IMR-90 (cell line): Measurements from ENCODE around the gene KAZN.

Experiments used
- BHLHE40 ChIP-seq: fragments of 150-350 bp; IDR thresholded peaks from 2 replicates; pipeline ENCODE4 v1.6.1; 2016; ENCODE audit warnings: mild to moderate bottlenecking, low read depth, low read length
- CEBPB ChIP-seq: IDR thresholded peaks from 2 replicates; pipeline ENCODE4 v1.6.1; 2012; ENCODE audit warnings: low read depth, low read length, improper control_type of control experiment
- NFE2L2 ChIP-seq: fragments of 150-350 bp; IDR thresholded peaks from 2 replicates; pipeline ENCODE4 v1.6.1; 2016; ENCODE audit warnings: low read depth, mild to moderate bottlenecking, low read length
- POLR2A ChIP-seq: IDR thresholded peaks from 2 replicates; pipeline ENCODE4 v1.6.1; 2012; ENCODE audit warnings: mild to moderate bottlenecking, low read depth, low read length
- RAD21 ChIP-seq: IDR thresholded peaks from 2 replicates; pipeline ENCODE4 v1.6.1; 2012; ENCODE audit warnings: low read length, improper control_type of control experiment
- RCOR1 ChIP-seq: IDR thresholded peaks from 2 replicates; pipeline ENCODE4 v1.6.1; 2012; ENCODE audit warnings: mild to moderate bottlenecking, low read length, improper control_type of control experiment; ENCODE audit not compliant: insufficient replicate concordance
- RFX5 ChIP-seq: IDR thresholded peaks from 2 replicates; pipeline ENCODE4 v1.8.0; 2012; ENCODE audit warnings: low read depth, mild to moderate bottlenecking, low read length, moderate library complexity
- TF ChIP-seq, protein P1 (sequence below): conservative IDR thresholded peaks from 2 replicates; pipeline ENCODE4 v1.5.1; 2012; ENCODE audit warnings: mild to moderate bottlenecking, low read depth, low read length, improper control_type of control experiment

DNA sequence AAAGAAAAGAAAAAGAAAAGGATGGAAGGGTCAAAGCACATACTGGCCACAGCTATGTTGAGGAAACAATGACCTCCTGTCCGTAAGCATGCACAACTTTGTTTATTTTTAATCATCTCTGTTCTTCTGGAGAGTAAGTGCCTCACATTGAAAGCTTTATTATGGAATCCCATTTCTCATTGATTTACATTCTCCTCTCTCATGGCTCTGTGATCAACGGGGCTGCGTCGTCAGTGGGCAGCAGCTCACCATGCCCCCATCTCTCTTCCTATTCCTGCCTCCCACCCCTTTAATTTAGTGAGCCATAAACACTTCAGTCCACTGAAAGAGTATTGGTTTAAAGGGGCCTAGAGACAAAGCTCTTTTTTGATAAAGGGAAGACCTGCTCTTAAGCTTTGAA, 98.9 kb downstream of the KAZN start:
- no peak for TF ChIP-seq CEBPB
- TF ChIP-seq, protein P1, sequence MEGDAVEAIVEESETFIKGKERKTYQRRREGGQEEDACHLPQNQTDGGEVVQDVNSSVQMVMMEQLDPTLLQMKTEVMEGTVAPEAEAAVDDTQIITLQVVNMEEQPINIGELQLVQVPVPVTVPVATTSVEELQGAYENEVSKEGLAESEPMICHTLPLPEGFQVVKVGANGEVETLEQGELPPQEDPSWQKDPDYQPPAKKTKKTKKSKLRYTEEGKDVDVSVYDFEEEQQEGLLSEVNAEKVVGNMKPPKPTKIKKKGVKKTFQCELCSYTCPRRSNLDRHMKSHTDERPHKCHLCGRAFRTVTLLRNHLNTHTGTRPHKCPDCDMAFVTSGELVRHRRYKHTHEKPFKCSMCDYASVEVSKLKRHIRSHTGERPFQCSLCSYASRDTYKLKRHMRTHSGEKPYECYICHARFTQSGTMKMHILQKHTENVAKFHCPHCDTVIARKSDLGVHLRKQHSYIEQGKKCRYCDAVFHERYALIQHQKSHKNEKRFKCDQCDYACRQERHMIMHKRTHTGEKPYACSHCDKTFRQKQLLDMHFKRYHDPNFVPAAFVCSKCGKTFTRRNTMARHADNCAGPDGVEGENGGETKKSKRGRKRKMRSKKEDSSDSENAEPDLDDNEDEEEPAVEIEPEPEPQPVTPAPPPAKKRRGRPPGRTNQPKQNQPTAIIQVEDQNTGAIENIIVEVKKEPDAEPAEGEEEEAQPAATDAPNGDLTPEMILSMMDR, result no peak
- no peak for TF ChIP-seq POLR2A
- TF ChIP-seq RAD21, result no peak
- no peak for TF ChIP-seq NFE2L2
- no peak for TF ChIP-seq RCOR1
- TF ChIP-seq RFX5, result no peak
- no peak for TF ChIP-seq BHLHE40
